HepG2 (cell line): ENCODE results near the gene ATP2A2. TPM values are rescaled to one million over a fixed set of nuclear protein-coding genes. Genes with fewer than 3 reads are reported as not detected.

Experiments used
- CBX1 ChIP-seq: IDR thresholded peaks from one replicate; pipeline ENCODE4 v1.6.1; 2016; ENCODE audit warnings: antibody characterized with exemption, low read depth
- CCAR2 ChIP-seq: fragments of 200-400 bp; formaldehyde crosslinking; optimal IDR thresholded peaks from 2 replicates; pipeline ENCODE3; 2018; ENCODE audit warnings: low read depth, mild to moderate bottlenecking, low read length, moderate library complexity
- DMAP1 ChIP-seq: IDR thresholded peaks from 2 replicates; pipeline ENCODE4 v1.6.1; 2016
- MED8 ChIP-seq: sonication (generic); formaldehyde crosslinking; IDR thresholded peaks from 2 replicates; pipeline ENCODE4 v1.8.1; 2023; ENCODE audit warnings: mild to moderate bottlenecking, missing genetic modification reagents; ENCODE audit not compliant: insufficient replicate concordance
- NFKB2 ChIP-seq: sonication (generic); formaldehyde crosslinking; IDR thresholded peaks from 2 replicates; pipeline ENCODE4 v1.4.0; 2020; ENCODE audit warnings: missing genetic modification reagents, borderline replicate concordance
- POGZ ChIP-seq: sonication (generic); formaldehyde crosslinking; IDR thresholded peaks from 2 replicates; pipeline ENCODE4 v1.4.0; 2020; ENCODE audit warnings: mild to moderate bottlenecking, missing genetic modification reagents
- RARA ChIP-seq: IDR thresholded peaks from 2 replicates; pipeline ENCODE4 v1.6.1; 2016; ENCODE audit warnings: missing genetic modification reagents, missing compliant biosample characterization
- SRSF4 ChIP-seq: fragments of 200-400 bp; formaldehyde crosslinking; IDR thresholded peaks from one replicate; pipeline ENCODE4 v1.6.1; 2018; ENCODE audit warnings: mild to moderate bottlenecking, low read depth, low read length, moderate library complexity; ENCODE audit not compliant: poor library complexity, severe bottlenecking
- ZFP36 ChIP-seq: fragments of 150-350 bp; IDR thresholded peaks from 2 replicates; pipeline ENCODE4 v1.6.1; 2018; ENCODE audit warnings: borderline replicate concordance, low read length, low read depth; ENCODE audit not compliant: partially characterized antibody
- ZFYVE20 ChIP-seq: sonication (generic); formaldehyde crosslinking; IDR thresholded peaks from 2 replicates; pipeline ENCODE4 v1.8.0; 2023; ENCODE audit warnings: low read depth, mild to moderate bottlenecking, moderate library complexity, missing genetic modification reagents, borderline replicate concordance
- ZMYM2 ChIP-seq: sonication (generic); formaldehyde crosslinking; IDR thresholded peaks from 2 replicates; pipeline ENCODE4 v1.8.0; 2022; ENCODE audit warnings: mild to moderate bottlenecking, missing genetic modification reagents
- ZNF101 ChIP-seq: sonication (generic); formaldehyde crosslinking; IDR thresholded peaks from 2 replicates; pipeline ENCODE4 v1.4.0; 2020; ENCODE audit warnings: mild to moderate bottlenecking, low read depth, missing genetic modification reagents, borderline replicate concordance
- ZNF17 ChIP-seq: sonication (generic); formaldehyde crosslinking; IDR thresholded peaks from 2 replicates; pipeline ENCODE4 v1.5.0; 2020; ENCODE audit warnings: mild to moderate bottlenecking, missing genetic modification reagents
- ZNF253 ChIP-seq: sonication (generic); formaldehyde crosslinking; IDR thresholded peaks from 2 replicates; pipeline ENCODE4 v1.8.0; 2022; ENCODE audit warnings: mild to moderate bottlenecking, missing genetic modification reagents, borderline replicate concordance
- ZNF264 ChIP-seq: sonication (generic); formaldehyde crosslinking; IDR thresholded peaks from 2 replicates; pipeline ENCODE4 v1.4.0; 2020; ENCODE audit warnings: missing genetic modification reagents
- ZNF350 ChIP-seq: sonication (generic); formaldehyde crosslinking; IDR thresholded peaks from 2 replicates; pipeline ENCODE4 v1.4.0; 2020; ENCODE audit warnings: mild to moderate bottlenecking, low read depth, missing genetic modification reagents, borderline replicate concordance
- ZNF451 ChIP-seq: sonication (generic); formaldehyde crosslinking; IDR thresholded peaks from 2 replicates; pipeline ENCODE4 v1.5.0; 2020; ENCODE audit warnings: mild to moderate bottlenecking, missing genetic modification reagents
- ZNF589 ChIP-seq: sonication (generic); formaldehyde crosslinking; conservative IDR thresholded peaks from 2 replicates; pipeline ENCODE4 v1.8.0; 2022; ENCODE audit warnings: mild to moderate bottlenecking, moderate library complexity, missing genetic modification reagents
- ZNF629 ChIP-seq: sonication (generic); formaldehyde crosslinking; conservative IDR thresholded peaks from 2 replicates; pipeline ENCODE4 v1.5.0; 2020; ENCODE audit warnings: missing genetic modification reagents
- ZNF781 ChIP-seq: sonication (generic); formaldehyde crosslinking; IDR thresholded peaks from 2 replicates; pipeline ENCODE4 v1.5.1; 2020; ENCODE audit warnings: borderline replicate concordance, mild to moderate bottlenecking, missing genetic modification reagents; ENCODE audit errors: not compliant biosample characterization
- ZNF883 ChIP-seq: sonication (generic); formaldehyde crosslinking; IDR thresholded peaks from 2 replicates; pipeline ENCODE4 v1.5.1; 2020; ENCODE audit warnings: mild to moderate bottlenecking, missing genetic modification reagents; ENCODE audit errors: not compliant biosample characterization
- polyA plus RNA-seq, 8 experiments: library from polyadenylated mRNA; depleted of rRNA in 3 of 8; stranded (reverse) in 7 of 8; unstranded in 1 of 8; fragments of >200 nt; fragmentation: Illumina TruSeq in 4 of 8; extraction: Trizol in 4 of 8; gene quantifications; 2 replicates each; pipeline versions ENCODE4 v1.2.1 to v1.2.3, GENCODE V29; 2011 to 2016; ENCODE audit warnings: low read depth in 4 of 8, missing spikeins in 1 of 8, mixed read lengths in 1 of 8; ENCODE audit not compliant: insufficient read depth in 1 of 8
- total RNA-seq, 5 experiments: library from RNA; depleted of rRNA; stranded (reverse); fragments of >200 nt; fragmentation: Illumina TruSeq; extraction: Trizol; gene quantifications; 2 replicates each; pipeline ENCODE4 v1.2.3, GENCODE V29; 2016; ENCODE audit warnings: low read depth in 1 of 5
- TF ChIP-seq, protein P1 (sequence below): sonication (generic); formaldehyde crosslinking; IDR thresholded peaks from 2 replicates; pipeline ENCODE4 v1.8.0; 2022; ENCODE audit warnings: missing genetic modification reagents, mild to moderate bottlenecking, inconsistent platforms, borderline replicate concordance
- TF ChIP-seq, protein P2 (sequence below): IDR thresholded peaks from 2 replicates; pipeline ENCODE4 v1.6.1; 2012; ENCODE audit warnings: low read length, improper control_type of control experiment

The ATP2A2 gene
- total and polyA plus RNA-seq, 2 of the 13 experiments (the other 11 are each of a cell fraction or from before 2014, with no cell fraction given), result 35.4 to 85.5 TPM

DNA sequence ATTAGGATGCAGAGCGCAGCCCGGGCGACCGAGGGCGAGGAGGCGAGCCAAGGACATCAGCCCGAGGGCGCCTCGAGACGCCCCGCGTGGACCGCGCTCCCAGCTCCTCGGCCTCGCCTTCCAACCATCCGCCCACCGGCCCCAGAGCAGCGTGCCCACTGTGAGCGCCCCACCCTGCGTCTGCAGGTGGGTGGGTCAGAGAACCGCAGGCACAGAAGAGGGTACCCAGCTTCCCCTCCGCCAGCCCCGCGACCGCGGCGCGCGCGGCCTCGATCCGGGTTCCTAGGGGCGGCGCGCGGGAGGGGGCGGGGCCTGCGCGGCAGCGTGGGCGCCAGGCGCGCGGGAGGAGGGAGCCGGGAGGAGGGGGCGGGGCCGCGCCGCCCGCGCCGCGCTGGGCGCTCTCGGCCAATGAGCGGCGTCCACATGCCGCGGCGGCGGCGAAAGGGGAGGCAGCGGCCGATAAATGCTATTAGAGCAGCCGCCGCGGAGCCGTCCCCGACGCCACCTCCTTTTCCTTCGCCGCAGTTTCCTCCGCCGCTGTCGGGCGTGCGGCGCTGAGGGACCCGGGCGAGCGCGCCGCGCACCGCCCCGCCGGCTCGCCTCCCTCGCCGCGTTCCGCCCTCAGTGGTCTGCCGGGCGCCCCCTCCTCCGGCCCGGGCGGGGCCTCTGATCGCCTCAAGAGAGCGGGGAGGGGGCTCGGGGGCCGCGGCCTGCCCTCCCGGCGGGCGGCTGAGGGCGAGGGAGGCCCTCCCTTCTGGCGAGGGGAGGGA is at the start of gene ATP2A2 (continued):
- TF ChIP-seq, protein P1, sequence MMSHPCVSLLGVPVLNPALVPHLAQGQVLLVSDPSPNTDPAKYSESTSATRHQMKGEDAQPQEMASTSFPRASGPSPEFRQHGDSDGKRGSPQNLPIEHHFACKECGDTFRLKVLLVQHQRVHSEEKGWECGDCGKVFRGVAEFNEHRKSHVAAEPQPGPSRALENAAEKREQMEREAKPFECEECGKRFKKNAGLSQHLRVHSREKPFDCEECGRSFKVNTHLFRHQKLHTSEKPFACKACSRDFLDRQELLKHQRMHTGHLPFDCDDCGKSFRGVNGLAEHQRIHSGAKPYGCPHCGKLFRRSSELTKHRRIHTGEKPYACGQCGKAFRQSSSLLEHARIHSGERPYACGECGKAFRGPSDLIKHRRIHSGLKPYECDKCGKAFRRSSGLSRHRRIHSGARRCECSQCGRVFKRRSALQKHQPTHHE (CRISPR knock-in tag), result no peak; the same call in 1 of the 2 replicates
- TF ChIP-seq RARA (no peak), MED8 (CRISPR knock-in tag) (no peak), ZNF253 (CRISPR knock-in tag) (no peak), CCAR2 (no peak), SRSF4 (no peak), ZNF629 (CRISPR knock-in tag) (no peak), ZFYVE20 (CRISPR knock-in tag) (no peak), ZNF781 (peak; percentile 31), NFKB2 (CRISPR knock-in tag) (peak; percentile 62; the same call in 1 of the 2 replicates), ZNF264 (CRISPR knock-in tag) (no peak), CBX1 (no peak), ZNF350 (CRISPR knock-in tag) (no peak; the same call in 1 of the 2 replicates), ZNF589 (CRISPR knock-in tag) (0 out of 2 replicates have a peak, but pooled peaks have one; percentile 29), DMAP1 (CRISPR knock-in tag) (peak; percentile 67; the same call in 1 of the 2 replicates), ZNF101 (CRISPR knock-in tag) (no peak), ZFP36 (no peak), ZMYM2 (CRISPR knock-in tag) (no peak), ZNF17 (no peak), ZNF883 (peak; percentile 18), POGZ (peak; percentile 42; the same call in 1 of the 2 replicates), ZNF451 (CRISPR knock-in tag) (0 out of 2 replicates have a peak, but pooled peaks have one; percentile 34)
- TF ChIP-seq, protein P2, sequence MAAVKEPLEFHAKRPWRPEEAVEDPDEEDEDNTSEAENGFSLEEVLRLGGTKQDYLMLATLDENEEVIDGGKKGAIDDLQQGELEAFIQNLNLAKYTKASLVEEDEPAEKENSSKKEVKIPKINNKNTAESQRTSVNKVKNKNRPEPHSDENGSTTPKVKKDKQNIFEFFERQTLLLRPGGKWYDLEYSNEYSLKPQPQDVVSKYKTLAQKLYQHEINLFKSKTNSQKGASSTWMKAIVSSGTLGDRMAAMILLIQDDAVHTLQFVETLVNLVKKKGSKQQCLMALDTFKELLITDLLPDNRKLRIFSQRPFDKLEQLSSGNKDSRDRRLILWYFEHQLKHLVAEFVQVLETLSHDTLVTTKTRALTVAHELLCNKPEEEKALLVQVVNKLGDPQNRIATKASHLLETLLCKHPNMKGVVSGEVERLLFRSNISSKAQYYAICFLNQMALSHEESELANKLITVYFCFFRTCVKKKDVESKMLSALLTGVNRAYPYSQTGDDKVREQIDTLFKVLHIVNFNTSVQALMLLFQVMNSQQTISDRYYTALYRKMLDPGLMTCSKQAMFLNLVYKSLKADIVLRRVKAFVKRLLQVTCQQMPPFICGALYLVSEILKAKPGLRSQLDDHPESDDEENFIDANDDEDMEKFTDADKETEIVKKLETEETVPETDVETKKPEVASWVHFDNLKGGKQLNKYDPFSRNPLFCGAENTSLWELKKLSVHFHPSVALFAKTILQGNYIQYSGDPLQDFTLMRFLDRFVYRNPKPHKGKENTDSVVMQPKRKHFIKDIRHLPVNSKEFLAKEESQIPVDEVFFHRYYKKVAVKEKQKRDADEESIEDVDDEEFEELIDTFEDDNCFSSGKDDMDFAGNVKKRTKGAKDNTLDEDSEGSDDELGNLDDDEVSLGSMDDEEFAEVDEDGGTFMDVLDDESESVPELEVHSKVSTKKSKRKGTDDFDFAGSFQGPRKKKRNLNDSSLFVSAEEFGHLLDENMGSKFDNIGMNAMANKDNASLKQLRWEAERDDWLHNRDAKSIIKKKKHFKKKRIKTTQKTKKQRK, result no peak
